Fibroblast of skin of left quadriceps (primary cell): ENCODE data around the gene FBXO21.
"Not testable (repeated sequence)": the region's sequence is repeated elsewhere in the genome, so short reads cannot be mapped to it uniquely, and the experiment has no call there.

ENCODE experiments used
- DNase-seq, 2 experiments: peaks; one replicate each; pipeline ENCODE4 v3.0.0-alpha.2; 2013; ENCODE audit warnings: low read depth in 2 of 2

Gene FBXO21

DNA sequence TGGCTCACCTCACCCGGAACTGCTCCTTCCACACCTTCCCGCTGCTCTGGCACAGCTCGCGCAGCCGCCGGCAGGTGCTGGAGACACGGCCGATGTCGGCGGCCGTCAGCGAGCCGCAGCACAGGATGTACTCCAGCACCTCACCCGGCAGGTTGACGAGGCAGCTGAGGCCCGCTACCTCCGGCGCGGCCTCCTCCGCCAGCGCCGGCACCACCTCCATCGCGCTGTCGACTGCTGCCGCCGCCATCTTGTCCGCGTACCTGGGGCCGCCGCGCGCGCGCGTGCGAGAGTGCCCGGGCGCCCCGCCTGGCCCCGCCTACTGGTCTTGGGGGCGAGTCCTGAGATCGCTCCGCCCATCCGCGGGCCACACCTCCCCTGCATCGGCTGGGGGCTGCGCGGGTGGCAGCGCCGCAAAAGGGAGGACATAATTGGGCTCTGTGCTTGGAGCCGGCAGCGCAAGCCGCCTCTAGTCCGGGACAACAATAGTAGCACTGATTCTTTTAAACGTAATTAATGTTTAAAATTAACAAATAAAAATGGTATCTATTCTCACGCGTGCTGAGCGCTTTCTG, at the start of gene FBXO21:
TSS of gene FBXO21 (minus strand) at position 261 of the 572 bp plus-strand sequence. CDS start at position 247, 14 bp downstream.
- DNase-seq = peak; percentile 62 to 70

DNA sequence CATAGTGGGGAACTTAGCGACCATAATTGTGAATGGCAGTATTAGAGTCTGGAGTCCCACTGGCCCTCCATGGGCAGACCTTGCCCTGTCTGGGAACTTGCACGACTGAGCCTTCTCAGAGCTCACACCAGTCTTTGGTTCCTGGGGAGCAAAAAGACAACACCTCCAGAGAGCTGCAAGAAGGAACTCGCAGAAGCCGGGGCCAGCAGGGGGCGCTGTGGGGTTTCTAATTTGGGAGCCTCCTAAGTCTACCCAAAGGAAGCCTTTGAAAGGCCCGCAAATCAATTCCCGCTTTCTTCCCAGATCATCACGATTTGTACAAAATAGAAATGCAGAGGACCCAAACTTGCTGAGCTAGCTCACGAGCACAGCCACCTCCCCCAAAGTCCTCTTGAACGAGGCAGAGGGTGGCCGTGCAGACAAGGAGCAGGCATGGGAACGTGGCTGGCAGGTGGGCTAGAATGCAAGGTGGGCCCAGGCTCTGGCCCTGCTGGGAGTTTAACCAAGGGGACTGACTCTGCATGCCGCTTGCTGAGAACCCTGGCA, 46.3 kb upstream of the FBXO21 start:
- DNase-seq = peak; percentile 20 to 22

DNA sequence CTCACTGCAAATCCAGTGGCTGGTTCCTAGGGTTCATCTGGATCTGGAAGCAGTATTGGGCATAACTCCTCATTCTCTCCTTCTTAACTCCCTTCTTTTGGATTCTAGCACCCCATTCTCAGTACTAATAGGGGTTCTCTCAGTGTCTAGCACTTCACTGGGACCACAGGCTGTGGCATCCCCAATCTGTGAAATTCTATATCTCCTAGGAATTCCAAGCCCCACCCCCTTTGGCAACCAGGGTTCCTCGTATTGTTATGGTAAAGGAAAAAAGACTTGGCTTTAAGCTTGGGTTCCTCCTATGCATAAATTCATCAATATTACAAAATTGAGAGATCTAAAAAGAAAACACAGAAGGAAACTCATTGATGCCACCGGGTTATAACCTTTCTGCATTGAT, 45.0 kb upstream of the FBXO21 start:
- no peak for DNase-seq

GRCh38 chr12:117234441-117234840, 44.2 kb upstream of the FBXO21 start:
- DNase-seq = no peak

DNA sequence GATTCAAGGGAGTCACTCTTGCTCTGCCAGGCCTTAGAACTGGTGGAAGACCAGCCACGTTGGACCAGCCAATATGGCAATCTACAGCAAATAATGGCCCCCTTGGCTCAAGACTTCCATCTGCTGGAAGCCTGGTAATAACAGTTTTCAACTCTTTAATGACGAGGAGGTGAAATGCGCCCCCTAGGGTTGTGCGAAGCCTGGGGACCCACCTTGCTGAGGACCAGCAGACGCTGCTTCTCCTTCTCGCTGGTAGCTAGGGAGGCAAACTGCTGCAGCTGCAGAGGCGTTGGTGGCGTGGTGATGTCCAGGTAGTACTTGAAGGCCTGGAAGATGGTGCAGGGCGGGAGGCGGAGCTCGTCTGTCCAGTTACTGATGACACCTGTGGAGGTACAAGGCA, 41.5 kb upstream of the FBXO21 start:
- DNase-seq = no peak

DNA sequence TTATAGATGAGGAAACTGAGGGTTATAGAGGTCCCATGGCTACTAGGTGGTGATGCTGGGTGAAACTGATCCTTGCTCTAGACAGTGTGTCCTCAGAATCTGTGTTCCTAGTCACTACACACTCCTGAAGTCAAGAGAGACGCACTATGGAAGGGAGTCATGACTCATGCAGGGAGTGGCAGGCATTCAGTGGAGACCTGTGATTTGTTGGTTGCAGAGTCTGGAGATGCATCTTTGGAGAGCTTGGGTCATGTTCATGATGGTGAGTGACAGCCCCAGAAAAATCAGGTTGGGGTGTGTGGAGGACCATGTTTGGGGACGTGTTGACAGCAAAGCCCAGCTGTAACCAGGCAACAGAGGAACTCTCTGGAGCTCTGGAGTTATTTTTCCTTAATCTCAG, 38.0 kb upstream of the FBXO21 start:
- DNase-seq = no peak

DNA sequence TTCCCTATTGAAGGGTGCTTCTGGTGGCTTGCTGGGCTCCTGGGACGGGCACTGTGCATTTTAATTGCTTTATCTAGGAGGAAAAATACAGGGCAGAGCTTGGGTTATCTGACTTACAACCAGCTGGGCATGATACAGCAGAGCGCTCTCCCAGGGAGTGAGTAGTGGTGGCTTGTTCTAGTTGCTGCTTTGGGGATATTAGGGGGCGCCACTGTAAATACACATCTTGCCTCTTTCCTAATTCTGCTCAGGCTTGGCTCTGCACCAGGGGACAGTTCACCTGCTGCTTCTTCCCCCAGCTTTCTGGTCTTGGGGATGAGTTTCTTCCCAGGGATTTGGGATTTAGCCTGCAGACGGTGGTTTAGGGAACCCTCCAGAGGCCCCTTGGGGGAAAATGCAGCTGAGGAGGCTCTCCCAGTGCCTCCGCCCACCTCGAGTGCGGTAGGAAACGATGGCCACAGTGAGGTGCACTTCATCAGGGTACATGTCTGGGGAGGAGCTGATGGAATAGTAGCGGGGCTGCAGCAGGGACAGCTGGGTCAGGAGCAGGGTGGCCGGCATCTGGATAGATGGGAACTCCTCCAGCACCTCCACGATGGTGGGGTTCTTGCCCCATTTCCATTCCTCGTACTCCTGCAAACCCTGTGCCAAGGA, 36.9 kb upstream of the FBXO21 start:
- no peak for DNase-seq

GRCh38 chr12:117226505-117226904, 36.2 kb upstream of the FBXO21 start:
- no peak for DNase-seq

- DNase-seq = no peak
These were observed 34.9 kb upstream of the FBXO21 start for GRCh38 chr12:117225179-117225578.

GRCh38 chr12:117220947-117221346, 30.7 kb upstream of the FBXO21 start:
- not testable (repeated sequence) for DNase-seq

DNA sequence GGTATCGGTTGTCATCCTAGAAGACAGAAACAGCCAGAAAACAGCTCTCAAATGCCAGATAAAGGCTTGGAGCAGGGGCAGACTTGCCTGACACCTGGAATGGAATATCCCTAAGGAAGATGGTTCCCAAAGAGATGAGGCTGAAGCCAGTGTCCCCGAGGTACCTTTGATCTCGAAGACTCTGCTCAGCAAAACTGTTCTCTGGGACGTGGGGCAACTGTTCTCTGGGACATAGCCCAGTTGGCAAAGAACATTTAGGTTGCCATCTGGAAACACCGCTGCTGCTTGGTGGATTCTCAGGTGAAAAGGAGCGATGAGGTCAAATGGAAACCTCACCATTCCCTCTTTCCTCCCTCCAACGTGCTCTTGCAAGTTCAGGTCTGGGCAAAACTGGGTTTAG, 27.9 kb upstream of the FBXO21 start:
- DNase-seq = no peak

GRCh38 chr12:117216686-117217085, 26.4 kb upstream of the FBXO21 start:
- no peak for DNase-seq

GRCh38 chr12:117214797-117215196, 24.5 kb upstream of the FBXO21 start:
- DNase-seq = no peak

DNA sequence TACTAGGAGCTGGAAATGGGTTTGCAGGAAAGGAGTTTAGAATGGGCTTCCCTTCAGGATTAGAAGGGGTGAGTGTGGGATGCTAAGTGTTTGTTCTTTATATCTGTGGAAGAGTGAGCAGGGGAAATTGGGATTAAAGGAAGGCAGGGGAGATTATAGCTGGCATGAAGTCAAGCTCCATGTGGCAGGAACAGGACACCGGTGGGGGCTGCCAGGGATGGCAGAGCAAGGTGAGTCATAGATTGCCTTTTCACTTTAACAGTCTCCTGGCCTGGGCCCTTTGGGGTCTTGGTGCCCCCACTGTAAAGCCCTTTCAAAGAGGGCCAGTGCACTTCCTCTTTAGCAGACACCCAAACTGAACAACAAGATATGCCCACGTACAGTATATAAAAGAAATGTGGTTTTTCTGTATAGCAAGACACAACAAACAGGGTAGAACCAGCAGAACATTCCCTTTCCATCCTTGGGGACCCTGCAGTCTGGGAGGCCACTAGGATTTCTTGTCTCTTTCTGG, 23.1 kb upstream of the FBXO21 start:
- no peak for DNase-seq

DNA sequence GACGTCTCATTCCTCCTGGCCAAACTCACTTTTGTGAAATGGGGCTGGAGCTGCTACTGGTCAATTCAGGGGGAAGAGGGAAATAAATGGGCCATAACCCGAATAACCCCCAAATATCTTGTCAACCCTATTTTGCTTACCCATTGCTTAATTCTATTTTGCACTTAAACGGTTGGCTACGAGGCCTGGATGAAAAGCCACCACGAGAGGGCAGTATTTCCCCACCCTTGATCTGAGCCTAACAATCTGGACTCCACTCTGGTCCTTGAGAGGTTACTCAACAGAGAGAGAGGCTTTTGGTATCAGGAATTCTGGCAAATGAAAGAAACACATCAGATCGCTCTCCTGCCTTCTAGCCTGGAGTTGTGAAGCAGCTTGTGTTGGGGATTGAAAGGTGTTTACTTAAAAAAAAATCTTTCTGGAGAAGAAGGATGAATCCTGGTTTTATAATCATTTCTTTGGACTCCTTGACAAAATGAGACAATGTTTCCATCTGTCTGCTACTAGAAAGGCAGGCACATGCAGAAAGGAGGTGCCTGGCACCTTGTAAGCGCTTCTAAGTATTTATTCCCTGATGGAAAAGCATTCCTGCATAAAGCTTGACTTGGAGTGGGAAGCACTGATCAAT, 22.4 kb upstream of the FBXO21 start:
- DNase-seq = peak; percentile 38 to 55

DNA sequence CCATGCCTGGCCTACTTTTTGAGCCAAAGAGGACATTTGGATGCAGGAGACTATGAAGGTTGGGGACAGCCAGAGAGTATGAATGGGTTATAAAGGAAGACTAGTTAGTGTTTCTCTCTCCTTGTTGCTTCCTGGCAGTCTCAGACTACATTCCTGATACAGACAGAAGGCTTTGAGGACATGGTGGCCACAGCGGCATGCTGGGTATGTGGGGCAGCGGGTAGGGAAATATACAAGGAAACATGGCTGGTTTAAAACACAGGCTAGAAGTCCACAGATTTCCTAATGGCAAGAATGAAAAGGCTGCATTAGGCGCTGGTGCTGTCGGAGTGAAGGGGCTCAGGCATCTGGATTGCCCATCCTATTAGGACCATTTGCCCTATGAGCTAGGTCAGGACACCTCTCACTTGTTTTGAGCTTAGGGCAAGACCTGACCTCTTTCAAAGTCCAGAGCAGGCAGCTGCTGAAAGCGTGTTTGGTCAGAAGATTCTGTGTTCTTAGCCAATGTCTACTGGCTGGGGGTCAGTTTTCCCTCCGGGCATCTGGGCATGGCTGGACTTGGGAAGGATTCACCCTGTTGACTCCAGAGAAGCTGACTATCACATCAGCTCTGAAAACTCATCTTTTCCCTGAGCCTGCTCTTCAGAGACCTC, 20.1 kb upstream of the FBXO21 start:
- DNase-seq = no peak

GRCh38 chr12:117209626-117210025, 19.4 kb upstream of the FBXO21 start:
- DNase-seq = no peak

DNA sequence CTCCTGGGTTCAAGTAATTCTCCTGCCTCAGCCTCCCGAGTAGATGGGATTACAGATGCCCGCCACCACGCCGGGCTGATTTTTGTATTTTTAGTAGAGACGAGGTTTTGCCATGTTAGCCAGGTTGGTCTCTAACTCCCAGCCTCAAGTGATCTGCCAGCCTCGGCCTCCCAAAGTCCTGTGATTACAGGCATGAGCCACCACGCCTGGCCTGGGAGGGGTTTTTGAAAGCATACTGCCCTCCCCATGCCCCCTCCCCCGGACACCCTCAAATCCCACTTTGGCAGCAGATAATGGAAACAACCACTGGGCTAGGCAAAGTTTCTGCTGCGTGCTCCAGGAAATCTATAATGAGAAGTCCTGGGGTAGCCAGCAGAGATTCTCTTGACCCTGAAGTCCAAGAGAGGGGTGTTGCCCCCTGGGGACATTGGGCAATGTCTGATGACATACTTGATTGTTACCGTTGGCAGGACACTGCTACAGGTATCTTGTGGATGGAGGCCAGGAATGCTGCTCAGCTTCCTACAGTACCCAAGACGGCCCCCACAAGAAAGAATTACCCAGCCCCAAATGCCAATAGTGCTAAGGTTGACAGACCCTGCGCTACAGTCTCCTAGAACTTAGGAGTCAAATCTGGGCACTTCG, 18.7 kb upstream of the FBXO21 start:
- no peak for DNase-seq

DNA sequence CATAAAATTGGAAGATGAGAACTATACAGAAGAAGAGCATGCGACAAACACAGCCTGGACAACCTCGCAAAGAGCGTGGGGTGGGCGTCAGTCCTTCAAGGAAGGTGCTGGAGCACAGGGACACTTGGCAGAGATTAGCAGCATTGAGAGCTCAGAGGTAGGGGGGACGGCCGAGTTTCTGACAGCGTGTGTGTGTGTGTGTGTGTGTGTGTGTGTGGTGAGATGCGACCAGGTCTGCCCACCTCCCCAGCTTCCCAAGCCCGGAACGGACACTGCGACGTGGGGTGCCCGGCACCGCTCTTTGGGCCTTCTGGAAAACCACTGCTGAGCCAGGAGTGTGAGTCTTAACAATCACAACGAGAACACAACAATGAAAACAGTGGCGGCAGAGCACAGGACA, 17.9 kb upstream of the FBXO21 start:
- DNase-seq = no peak

GRCh38 chr12:117207675-117208074, 17.4 kb upstream of the FBXO21 start:
- no peak for DNase-seq

DNA sequence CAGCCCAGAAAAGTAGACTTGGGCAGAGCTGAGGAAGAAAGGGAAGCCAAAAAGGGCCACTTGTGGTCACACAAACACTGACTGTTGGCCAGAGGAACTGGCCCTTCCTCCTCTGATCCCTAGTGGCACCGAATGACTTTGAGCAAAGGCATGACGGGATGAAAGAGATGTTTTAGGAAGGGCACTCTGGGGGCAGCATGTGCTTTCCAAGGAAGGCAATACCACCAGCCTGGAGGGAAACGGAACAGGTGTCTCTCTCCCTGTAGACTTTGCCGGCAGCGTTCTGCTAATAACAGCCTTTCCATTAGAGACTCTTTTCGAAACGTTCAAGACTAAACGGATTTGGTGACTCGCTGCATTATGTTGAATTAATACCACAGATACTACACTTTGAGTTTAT, 12.3 kb upstream of the FBXO21 start:
- DNase-seq = no peak

GRCh38 chr12:117202033-117202432, 11.8 kb upstream of the FBXO21 start:
- no peak for DNase-seq
